DOHH2 (cell line): ENCODE measurements around the gene PANK2.

Experiments
- CTCF ChIP-seq: fragments of 200-600 bp; sonication (generic); IDR thresholded peaks from one replicate; pipeline ENCODE4 v1.5.1; 2014; ENCODE audit warnings: antibody characterized with exemption, mild to moderate bottlenecking, low read depth, low read length; ENCODE audit not compliant: poor library complexity, severe bottlenecking
- EZH2phosphoT487 ChIP-seq: fragments of 200-600 bp; sonication (generic); IDR thresholded peaks from 2 replicates; pipeline ENCODE4 v1.6.1; 2017; ENCODE audit warnings: borderline replicate concordance, mild to moderate bottlenecking, antibody characterized with exemption, low read length, moderate library complexity, mixed read lengths

GRCh38 chr20:3869839-3870634, 19.1 kb upstream of the PANK2 start:
- no peak for TF ChIP-seq CTCF
- TF ChIP-seq EZH2phosphoT487: no peak
